WTC11 (cell line): ENCODE results near the gene ZDHHC11. TPM values are rescaled to one million over a fixed set of nuclear protein-coding genes. Genes with fewer than 3 reads are reported as not detected.

ENCODE experiments used
- ATAC-seq: fragments of 200-7000 bp; cut with Tn5 transposase; 2 replicates; pipeline ENCODE4 v1.10.0; 2021; ENCODE audit warnings: mild to moderate bottlenecking, moderate library complexity
- CTCF ChIA-PET: fragments of 300-600 bp; sonication (Branson Sonifier 250); formaldehyde crosslinking; loops from one replicate; lab custom pipeline; 2021; ENCODE audit warnings: antibody characterized with exemption; lab: Charles Lee
- POLR2A ChIA-PET: fragments of 350-600 bp; sonication (Branson Sonifier 250); formaldehyde crosslinking; loops from one replicate; lab custom pipeline; 2021; ENCODE audit warnings: antibody characterized with exemption; lab: Charles Lee
- DNase-seq: peaks from one replicate; pipeline ENCODE4 v3.0.0; 2021; ENCODE audit warnings: low spot score
- H3K27ac Mint-ChIP-seq: 2 replicates; pipeline ENCODE4 v1.8.0; 2021; ENCODE audit warnings: mixed read lengths
- H3K27me3 Mint-ChIP-seq: 2 replicates; pipeline ENCODE4 v1.8.0; 2021; ENCODE audit warnings: low read depth, mild to moderate bottlenecking, moderate library complexity, mixed read lengths
- H3K36me3 Mint-ChIP-seq: 2 replicates; pipeline ENCODE4 v1.8.0; 2021; ENCODE audit warnings: mixed read lengths
- H3K4me1 Mint-ChIP-seq: 2 replicates; pipeline ENCODE4 v1.8.0; 2022; ENCODE audit warnings: mixed read lengths
- H3K4me3 Mint-ChIP-seq: 2 replicates; pipeline ENCODE4 v1.8.0; 2021; ENCODE audit warnings: mild to moderate bottlenecking, moderate library complexity, mixed read lengths
- H3K9me3 Mint-ChIP-seq: 2 replicates; pipeline ENCODE4 v1.8.0; 2021; ENCODE audit warnings: mixed read lengths
- ATF1 ChIP-seq: sonication (generic); formaldehyde crosslinking; IDR thresholded peaks from 2 replicates; pipeline ENCODE4 v1.8.1; 2023; ENCODE audit warnings: mild to moderate bottlenecking, moderate library complexity, missing genetic modification reagents
- E2F1 ChIP-seq: sonication (generic); formaldehyde crosslinking; IDR thresholded peaks from 2 replicates; pipeline ENCODE4 v1.8.0; 2022; ENCODE audit warnings: mild to moderate bottlenecking, missing genetic modification reagents
- FOXP4 ChIP-seq: sonication (generic); formaldehyde crosslinking; IDR thresholded peaks from 2 replicates; pipeline ENCODE4 v1.8.0; 2022; ENCODE audit warnings: mild to moderate bottlenecking, missing genetic modification reagents
- GABPB1 ChIP-seq: sonication (generic); formaldehyde crosslinking; IDR thresholded peaks from 2 replicates; pipeline ENCODE4 v1.8.1; 2023; ENCODE audit warnings: mild to moderate bottlenecking, missing genetic modification reagents
- MAX ChIP-seq: sonication (generic); formaldehyde crosslinking; IDR thresholded peaks from 2 replicates; pipeline ENCODE4 v1.8.0; 2022; ENCODE audit warnings: mild to moderate bottlenecking, missing genetic modification reagents
- MXD4 ChIP-seq: fragments of 250-450 bp; sonication (Bioruptor Pico); IDR thresholded peaks from 2 replicates; pipeline ENCODE4 v1.8.0; 2021; ENCODE audit warnings: mild to moderate bottlenecking, moderate library complexity, borderline replicate concordance
- MYBL2 ChIP-seq: sonication (generic); formaldehyde crosslinking; IDR thresholded peaks from 2 replicates; pipeline ENCODE4 v1.8.1; 2023; ENCODE audit warnings: mild to moderate bottlenecking, moderate library complexity, missing genetic modification reagents
- NFATC4 ChIP-seq: fragments of 250-450 bp; sonication (Bioruptor Pico); IDR thresholded peaks from 2 replicates; pipeline ENCODE4 v1.9.0; 2021; ENCODE audit warnings: mild to moderate bottlenecking
- NFYB ChIP-seq: sonication (generic); formaldehyde crosslinking; conservative IDR thresholded peaks from 2 replicates; pipeline ENCODE4 v1.8.0; 2022; ENCODE audit warnings: low read depth, missing genetic modification reagents
- NR1H2 ChIP-seq: sonication (generic); formaldehyde crosslinking; IDR thresholded peaks from 2 replicates; pipeline ENCODE4 v1.9.0; 2021; ENCODE audit warnings: mild to moderate bottlenecking, moderate library complexity, missing genetic modification reagents
- PRRX2 ChIP-seq: fragments of 250-450 bp; sonication (Bioruptor Pico); IDR thresholded peaks from 2 replicates; pipeline ENCODE4 v1.8.0; 2021; ENCODE audit warnings: mild to moderate bottlenecking
- SMAD4 ChIP-seq: sonication (generic); formaldehyde crosslinking; IDR thresholded peaks from 2 replicates; pipeline ENCODE4 v1.8.0; 2022; ENCODE audit warnings: mild to moderate bottlenecking, missing genetic modification reagents
- SOX15 ChIP-seq: fragments of 250-450 bp; sonication (Bioruptor Pico); IDR thresholded peaks from 2 replicates; pipeline ENCODE4 v1.9.0; 2021; ENCODE audit warnings: mild to moderate bottlenecking
- TP53 ChIP-seq: sonication (generic); formaldehyde crosslinking; IDR thresholded peaks from 2 replicates; pipeline ENCODE4 v1.8.1; 2023; ENCODE audit warnings: mild to moderate bottlenecking, missing genetic modification reagents
- ZNF219 ChIP-seq: sonication (generic); formaldehyde crosslinking; IDR thresholded peaks from 2 replicates; pipeline ENCODE4 v1.8.0; 2023; ENCODE audit warnings: missing genetic modification reagents, mild to moderate bottlenecking, borderline replicate concordance
- ZNF281 ChIP-seq: sonication (generic); formaldehyde crosslinking; IDR thresholded peaks from 2 replicates; pipeline ENCODE4 v1.8.0; 2023; ENCODE audit warnings: mild to moderate bottlenecking, missing genetic modification reagents
- ZNF396 ChIP-seq: fragments of 250-450 bp; sonication (Bioruptor Pico); IDR thresholded peaks from 2 replicates; pipeline ENCODE4 v1.8.0; 2021; ENCODE audit warnings: mild to moderate bottlenecking, moderate library complexity, borderline replicate concordance
- ZNF671 ChIP-seq: fragments of 250-450 bp; sonication (Bioruptor Pico); IDR thresholded peaks from 2 replicates; pipeline ENCODE4 v1.8.0; 2021; ENCODE audit warnings: mild to moderate bottlenecking
- total RNA-seq: library from RNA; stranded (reverse); gene quantifications from 3 replicates; pipeline ENCODE4 v1.2.3, GENCODE V29; 2021
- TF ChIP-seq, protein P1 (sequence below): sonication (generic); formaldehyde crosslinking; IDR thresholded peaks from 2 replicates; pipeline ENCODE4 v1.8.1; 2023; ENCODE audit warnings: mild to moderate bottlenecking, missing genetic modification reagents, moderate library complexity
- TF ChIP-seq, protein P2 (sequence below): sonication (generic); formaldehyde crosslinking; IDR thresholded peaks from 2 replicates; pipeline ENCODE4 v1.8.1; 2023; ENCODE audit warnings: mild to moderate bottlenecking, moderate library complexity, missing genetic modification reagents

ZDHHC11 gene
- total RNA-seq, 1 experiment from 2014 or later: 21.4 TPM

GRCh38 chr5:819078-819477 is 31.7 kb downstream of the ZDHHC11 start:
- no peaks in the 10 kb centered on the region; the same call in 1 of the 2 replicates for H3K27me3 Mint-ChIP-seq
- DNase-seq (no peak), ATAC-seq (no peak)
- peaks cover 21% of the 10 kb centered on the region for H3K36me3 Mint-ChIP-seq
- ChIA-PET CTCF (no interaction called here), POLR2A (no interaction called here)
- no peak overlapping the region for H3K4me3 Mint-ChIP-seq
- H3K4me1 Mint-ChIP-seq: no peaks in the 10 kb centered on the region
- no peak overlapping the region for H3K27ac Mint-ChIP-seq
- H3K9me3 Mint-ChIP-seq: peaks cover 8% of the 10 kb centered on the region
- TF ChIP-seq MXD4: no peak
- no peak for TF ChIP-seq ZNF671 (CRISPR knock-in tag)
- TF ChIP-seq ZNF396 (CRISPR knock-in tag): no peak
- TF ChIP-seq NFATC4: no peak
- TF ChIP-seq NFYB: no peak
- no peak for TF ChIP-seq PRRX2 (CRISPR knock-in tag)
- TF ChIP-seq FOXP4 (CRISPR knock-in tag): no peak
- TF ChIP-seq, all 79 proteins: peak for 0

DNA sequence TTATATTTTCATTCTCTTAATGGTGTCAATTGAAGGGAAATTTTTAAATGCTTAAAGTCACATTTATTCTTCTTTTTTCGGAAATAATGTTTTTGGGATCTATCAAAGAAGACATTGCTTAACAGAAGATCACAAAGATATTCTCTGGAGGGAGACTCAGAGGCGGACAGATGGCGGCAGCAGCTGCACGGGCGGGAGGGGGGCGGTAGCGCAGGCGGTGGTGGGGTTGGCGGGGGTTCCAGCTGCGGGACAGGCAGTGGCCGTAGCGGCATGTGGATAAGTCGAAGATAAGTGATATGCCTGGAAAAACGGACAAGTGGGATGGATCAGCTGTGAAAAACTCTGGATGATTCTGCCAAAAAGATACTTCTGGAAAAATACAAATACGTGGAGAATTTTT is 34.6 kb downstream of the ZDHHC11 start:
- Mint-ChIP-seq H3K36me3 (peaks cover 11% of the 10 kb centered on the region), H3K4me3 (no peak overlapping the region)

DNA sequence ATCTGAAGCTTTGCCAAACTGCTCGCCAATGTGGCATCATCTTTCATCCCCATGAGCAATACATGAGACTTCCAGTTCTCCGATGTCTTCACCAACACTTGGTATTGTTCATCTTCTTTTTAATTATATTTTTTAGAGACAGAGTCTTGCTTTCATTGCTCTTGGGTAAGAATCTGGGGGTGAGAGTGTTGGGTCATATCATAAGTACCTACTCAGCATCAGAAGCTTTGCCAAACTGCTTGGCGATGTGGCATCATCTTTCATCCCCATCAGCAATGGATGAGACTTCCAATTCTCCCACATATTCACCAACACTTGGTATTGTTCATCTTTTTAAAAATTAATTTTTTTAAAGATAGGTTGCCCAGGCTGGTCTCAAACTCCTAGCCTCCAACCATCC is 35.3 kb downstream of the ZDHHC11 start:
- H3K4me1 Mint-ChIP-seq: peaks cover 8% of the 10 kb centered on the region
- no peak for TF ChIP-seq MYBL2
- TF ChIP-seq MAX (CRISPR knock-in tag): no peak
- no peak for TF ChIP-seq SMAD4 (CRISPR knock-in tag)
- TF ChIP-seq, protein P1, sequence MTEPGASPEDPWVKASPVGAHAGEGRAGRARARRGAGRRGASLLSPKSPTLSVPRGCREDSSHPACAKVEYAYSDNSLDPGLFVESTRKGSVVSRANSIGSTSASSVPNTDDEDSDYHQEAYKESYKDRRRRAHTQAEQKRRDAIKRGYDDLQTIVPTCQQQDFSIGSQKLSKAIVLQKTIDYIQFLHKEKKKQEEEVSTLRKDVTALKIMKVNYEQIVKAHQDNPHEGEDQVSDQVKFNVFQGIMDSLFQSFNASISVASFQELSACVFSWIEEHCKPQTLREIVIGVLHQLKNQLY (CRISPR knock-in tag): no peak
- no peak for TF ChIP-seq SOX15 (CRISPR knock-in tag)
- TF ChIP-seq ZNF219 (CRISPR knock-in tag): no peak
- no peak for TF ChIP-seq ZNF396 (CRISPR knock-in tag)
- no peak for TF ChIP-seq E2F1 (CRISPR knock-in tag)
- TF ChIP-seq TP53 (CRISPR knock-in tag): no peak
- TF ChIP-seq ZNF671 (CRISPR knock-in tag): no peak
- no peak for TF ChIP-seq GABPB1 (CRISPR knock-in tag)
- no peak for TF ChIP-seq ATF1 (CRISPR knock-in tag)
- no peak for TF ChIP-seq NR1H2 (CRISPR knock-in tag)

More for the DNA sequence above, 34.6 kb downstream of the ZDHHC11 start:
- DNase-seq (no peak), ATAC-seq (no peak)
- POLR2A ChIA-PET: no interaction called here
- H3K27ac Mint-ChIP-seq: no peak overlapping the region
- CTCF ChIA-PET: no interaction called here
- peaks cover 8% of the 10 kb centered on the region for H3K4me1 Mint-ChIP-seq
- peaks cover 8% of the 10 kb centered on the region for H3K9me3 Mint-ChIP-seq
- TF ChIP-seq ZNF281 (CRISPR knock-in tag): no peak
- TF ChIP-seq, protein P2, sequence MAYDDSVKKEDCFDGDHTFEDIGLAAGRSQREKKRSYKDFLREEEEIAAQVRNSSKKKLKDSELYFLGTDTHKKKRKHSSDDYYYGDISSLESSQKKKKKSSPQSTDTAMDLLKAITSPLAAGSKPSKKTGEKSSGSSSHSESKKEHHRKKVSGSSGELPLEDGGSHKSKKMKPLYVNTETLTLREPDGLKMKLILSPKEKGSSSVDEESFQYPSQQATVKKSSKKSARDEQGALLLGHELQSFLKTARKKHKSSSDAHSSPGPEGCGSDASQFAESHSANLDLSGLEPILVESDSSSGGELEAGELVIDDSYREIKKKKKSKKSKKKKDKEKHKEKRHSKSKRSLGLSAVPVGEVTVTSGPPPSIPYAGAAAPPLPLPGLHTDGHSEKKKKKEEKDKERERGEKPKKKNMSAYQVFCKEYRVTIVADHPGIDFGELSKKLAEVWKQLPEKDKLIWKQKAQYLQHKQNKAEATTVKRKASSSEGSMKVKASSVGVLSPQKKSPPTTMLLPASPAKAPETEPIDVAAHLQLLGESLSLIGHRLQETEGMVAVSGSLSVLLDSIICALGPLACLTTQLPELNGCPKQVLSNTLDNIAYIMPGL (CRISPR knock-in tag): no peak
- H3K27me3 Mint-ChIP-seq: no peaks in the 10 kb centered on the region

More for the DNA sequence above, 35.3 kb downstream of the ZDHHC11 start:
- DNase-seq: no peak
- no peak for ATAC-seq
- POLR2A ChIA-PET: no interaction called here
- CTCF ChIA-PET: no interaction called here
- Mint-ChIP-seq H3K4me3 (no peak overlapping the region), H3K9me3 (peaks cover 8% of the 10 kb centered on the region), H3K36me3 (peaks cover 11% of the 10 kb centered on the region), H3K27me3 (no peaks in the 10 kb centered on the region), H3K27ac (no peak overlapping the region)
